Neural cell (in vitro differentiated cells): ENCODE measurements around the gene VGF. TPM values are rescaled to one million over a fixed set of nuclear protein-coding genes. Genes with fewer than 3 reads are reported as not detected.

ENCODE experiments used
- H2AFZ ChIP-seq: fragments of 200-600, 300-800 bp; sonication (generic), shearing (Covaris generic); 2 replicates; pipeline ENCODE4 v1.6.0; 2014; ENCODE audit warnings: low read depth, mild to moderate bottlenecking, antibody characterized with exemption, low read length, moderate library complexity
- H3F3A ChIP-seq: fragments of 200-600 bp; shearing (Covaris generic); 2 replicates; pipeline ENCODE4 v1.6.1; 2016; ENCODE audit warnings: mild to moderate bottlenecking, moderate library complexity, mixed read lengths, antibody characterized with exemption, low read length; ENCODE audit not compliant: insufficient read depth, poor library complexity, severe bottlenecking
- H3K27ac ChIP-seq: fragments of 200-600, 300-800 bp; sonication (generic), shearing (Covaris generic); 2 replicates; pipeline ENCODE4 v1.5.1; 2014; ENCODE audit warnings: mild to moderate bottlenecking, low read length, moderate library complexity
- H3K27me3 ChIP-seq: fragments of 300-800, 200-600 bp; sonication (generic), shearing (Covaris generic); 2 replicates; pipeline ENCODE4 v1.6.0; 2014; ENCODE audit warnings: mild to moderate bottlenecking, low read depth, low read length, moderate library complexity; ENCODE audit not compliant: insufficient read depth
- H3K36me3 ChIP-seq: fragments of 300-800, 200-600 bp; sonication (generic), shearing (Covaris generic); 2 replicates; pipeline ENCODE4 v1.5.1; 2014; ENCODE audit warnings: mild to moderate bottlenecking, antibody characterized with exemption, low read length, moderate library complexity; ENCODE audit not compliant: insufficient read depth
- H3K4me2 ChIP-seq: fragments of 300-800, 200-600 bp; sonication (generic), shearing (Covaris generic); 2 replicates; pipeline ENCODE4 v1.6.0; 2014; ENCODE audit warnings: mild to moderate bottlenecking, low read length
- H3K4me3 ChIP-seq: fragments of 300-800, 200-600 bp; sonication (generic), shearing (Covaris generic); 2 replicates; pipeline ENCODE4 v1.5.1; 2014; ENCODE audit warnings: mild to moderate bottlenecking, low read length, moderate library complexity
- H3K79me2 ChIP-seq: fragments of 200-600 bp; shearing (Covaris generic); replicated peaks from 2 replicates; pipeline ENCODE4 v1.6.0; 2014; ENCODE audit warnings: mild to moderate bottlenecking, low read length, moderate library complexity; ENCODE audit not compliant: insufficient read depth
- H3K9ac ChIP-seq: fragments of 300-800, 200-600 bp; sonication (generic), shearing (Covaris generic); 2 replicates; pipeline ENCODE4 v1.6.1; 2016; ENCODE audit warnings: mild to moderate bottlenecking, low read length, mixed read lengths
- H3K9me2 ChIP-seq: fragments of 200-600 bp; shearing (Covaris generic); 2 replicates; pipeline ENCODE4 v1.6.1; 2016; ENCODE audit warnings: mild to moderate bottlenecking, low read length, mixed read lengths; ENCODE audit not compliant: insufficient read depth
- H3K9me3 ChIP-seq: fragments of 200-600, 300-800 bp; sonication (generic), shearing (Covaris generic); 2 replicates; pipeline ENCODE4 v1.6.1; 2016; ENCODE audit warnings: mild to moderate bottlenecking, mixed run types, low read length, moderate library complexity, mixed read lengths
- H4K20me1 ChIP-seq: fragments of 200-600 bp; shearing (Covaris generic); 2 replicates; pipeline ENCODE4 v1.6.1; 2016; ENCODE audit warnings: mild to moderate bottlenecking, mixed run types; ENCODE audit not compliant: insufficient read depth
- EP300 ChIP-seq: fragments of 450-650 bp; conservative IDR thresholded peaks from 2 replicates; pipeline ENCODE4 v1.6.1; 2014; ENCODE audit warnings: antibody characterized with exemption, mild to moderate bottlenecking, moderate library complexity; ENCODE audit not compliant: poor library complexity, severe bottlenecking
- EZH2 ChIP-seq: fragments of 200-600, 300-800 bp; shearing (Covaris generic), sonication (generic); IDR thresholded peaks from 2 replicates; pipeline ENCODE4 v1.6.1; 2014; ENCODE audit warnings: antibody characterized with exemption, low read length, borderline replicate concordance, mild to moderate bottlenecking; ENCODE audit not compliant: insufficient read depth, poor library complexity, severe bottlenecking
- MXI1 ChIP-seq: fragments of 450-650 bp; conservative IDR thresholded peaks from 2 replicates; pipeline ENCODE4 v1.6.1; 2014; ENCODE audit warnings: antibody characterized with exemption, mild to moderate bottlenecking; ENCODE audit not compliant: poor library complexity, severe bottlenecking
- POLR2AphosphoS5 ChIP-seq: IDR thresholded peaks from 2 replicates; pipeline ENCODE4 v1.6.1; 2012
- RAD21 ChIP-seq: fragments of 450-650 bp; conservative IDR thresholded peaks from 2 replicates; pipeline ENCODE4 v1.6.1; 2014; ENCODE audit warnings: antibody characterized with exemption, mild to moderate bottlenecking, moderate library complexity
- SMC3 ChIP-seq: fragments of 450-650 bp; conservative IDR thresholded peaks from 2 replicates; pipeline ENCODE4 v1.6.1; 2014; ENCODE audit warnings: antibody characterized with exemption, mild to moderate bottlenecking, moderate library complexity; ENCODE audit not compliant: poor library complexity
- TAF1 ChIP-seq: IDR thresholded peaks from 2 replicates; pipeline ENCODE4 v1.6.1; 2012; ENCODE audit warnings: low read depth
- polyA plus RNA-seq: library from polyadenylated mRNA; depleted of rRNA; stranded (reverse); fragments of >200 nt; gene quantifications from 2 replicates; pipeline ENCODE4 v1.2.3, GENCODE V29; 2014
- TF ChIP-seq, protein P1 (sequence below): fragments of 450-650 bp; IDR thresholded peaks from 2 replicates; pipeline ENCODE4 v1.5.1; 2014; ENCODE audit warnings: antibody characterized with exemption, mild to moderate bottlenecking, moderate library complexity; ENCODE audit not compliant: poor library complexity, severe bottlenecking
- TF ChIP-seq, protein P2 (sequence below): IDR thresholded peaks from 2 replicates; pipeline ENCODE4 v1.6.1; 2012; ENCODE audit warnings: borderline replicate concordance

VGF gene
- polyA plus RNA-seq, 1 donor from 2014 or later, result 39.3 TPM

DNA sequence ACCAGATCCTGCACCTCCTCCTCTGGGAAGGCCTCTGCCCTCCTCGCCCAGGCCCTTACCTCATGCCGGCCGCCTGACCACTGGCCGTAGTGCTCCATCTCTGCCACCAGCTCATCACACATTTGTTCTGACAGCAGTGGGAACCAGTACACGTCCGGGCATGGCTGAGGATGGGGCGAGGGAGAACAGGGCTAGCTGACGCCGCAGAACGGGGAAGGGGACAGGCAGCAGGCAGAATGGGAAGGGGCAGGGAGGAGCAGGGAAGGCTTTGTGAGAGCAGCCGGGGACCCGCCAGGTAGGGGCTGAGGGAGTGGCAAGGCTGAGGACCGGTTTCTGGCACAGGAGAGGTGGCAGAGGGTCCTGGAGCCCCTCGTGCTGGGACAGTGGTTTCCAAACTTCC lies 43.4 kb upstream of the VGF start:
- H4K20me1 ChIP-seq, result no peaks in the 10 kb centered on the region
- no peaks in the 10 kb centered on the region for H3K79me2 ChIP-seq
- no peak overlapping the region for H3K9ac ChIP-seq
- no peak overlapping the region for H2AFZ ChIP-seq
- no peaks in the 10 kb centered on the region for H3K9me2 ChIP-seq
- no peaks in the 10 kb centered on the region for H3K9me3 ChIP-seq
- H3K27ac ChIP-seq, result no peak overlapping the region
- H3K4me2 ChIP-seq, result no peak overlapping the region
- no peaks in the 10 kb centered on the region for H3F3A ChIP-seq
- H3K27me3 ChIP-seq, result no peaks in the 10 kb centered on the region
- TF ChIP-seq SMC3, result no peak
- no peak for TF ChIP-seq RAD21
- TF ChIP-seq, protein P1, sequence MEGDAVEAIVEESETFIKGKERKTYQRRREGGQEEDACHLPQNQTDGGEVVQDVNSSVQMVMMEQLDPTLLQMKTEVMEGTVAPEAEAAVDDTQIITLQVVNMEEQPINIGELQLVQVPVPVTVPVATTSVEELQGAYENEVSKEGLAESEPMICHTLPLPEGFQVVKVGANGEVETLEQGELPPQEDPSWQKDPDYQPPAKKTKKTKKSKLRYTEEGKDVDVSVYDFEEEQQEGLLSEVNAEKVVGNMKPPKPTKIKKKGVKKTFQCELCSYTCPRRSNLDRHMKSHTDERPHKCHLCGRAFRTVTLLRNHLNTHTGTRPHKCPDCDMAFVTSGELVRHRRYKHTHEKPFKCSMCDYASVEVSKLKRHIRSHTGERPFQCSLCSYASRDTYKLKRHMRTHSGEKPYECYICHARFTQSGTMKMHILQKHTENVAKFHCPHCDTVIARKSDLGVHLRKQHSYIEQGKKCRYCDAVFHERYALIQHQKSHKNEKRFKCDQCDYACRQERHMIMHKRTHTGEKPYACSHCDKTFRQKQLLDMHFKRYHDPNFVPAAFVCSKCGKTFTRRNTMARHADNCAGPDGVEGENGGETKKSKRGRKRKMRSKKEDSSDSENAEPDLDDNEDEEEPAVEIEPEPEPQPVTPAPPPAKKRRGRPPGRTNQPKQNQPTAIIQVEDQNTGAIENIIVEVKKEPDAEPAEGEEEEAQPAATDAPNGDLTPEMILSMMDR, result no peak
- no peak for TF ChIP-seq MXI1
- TF ChIP-seq, protein P2, sequence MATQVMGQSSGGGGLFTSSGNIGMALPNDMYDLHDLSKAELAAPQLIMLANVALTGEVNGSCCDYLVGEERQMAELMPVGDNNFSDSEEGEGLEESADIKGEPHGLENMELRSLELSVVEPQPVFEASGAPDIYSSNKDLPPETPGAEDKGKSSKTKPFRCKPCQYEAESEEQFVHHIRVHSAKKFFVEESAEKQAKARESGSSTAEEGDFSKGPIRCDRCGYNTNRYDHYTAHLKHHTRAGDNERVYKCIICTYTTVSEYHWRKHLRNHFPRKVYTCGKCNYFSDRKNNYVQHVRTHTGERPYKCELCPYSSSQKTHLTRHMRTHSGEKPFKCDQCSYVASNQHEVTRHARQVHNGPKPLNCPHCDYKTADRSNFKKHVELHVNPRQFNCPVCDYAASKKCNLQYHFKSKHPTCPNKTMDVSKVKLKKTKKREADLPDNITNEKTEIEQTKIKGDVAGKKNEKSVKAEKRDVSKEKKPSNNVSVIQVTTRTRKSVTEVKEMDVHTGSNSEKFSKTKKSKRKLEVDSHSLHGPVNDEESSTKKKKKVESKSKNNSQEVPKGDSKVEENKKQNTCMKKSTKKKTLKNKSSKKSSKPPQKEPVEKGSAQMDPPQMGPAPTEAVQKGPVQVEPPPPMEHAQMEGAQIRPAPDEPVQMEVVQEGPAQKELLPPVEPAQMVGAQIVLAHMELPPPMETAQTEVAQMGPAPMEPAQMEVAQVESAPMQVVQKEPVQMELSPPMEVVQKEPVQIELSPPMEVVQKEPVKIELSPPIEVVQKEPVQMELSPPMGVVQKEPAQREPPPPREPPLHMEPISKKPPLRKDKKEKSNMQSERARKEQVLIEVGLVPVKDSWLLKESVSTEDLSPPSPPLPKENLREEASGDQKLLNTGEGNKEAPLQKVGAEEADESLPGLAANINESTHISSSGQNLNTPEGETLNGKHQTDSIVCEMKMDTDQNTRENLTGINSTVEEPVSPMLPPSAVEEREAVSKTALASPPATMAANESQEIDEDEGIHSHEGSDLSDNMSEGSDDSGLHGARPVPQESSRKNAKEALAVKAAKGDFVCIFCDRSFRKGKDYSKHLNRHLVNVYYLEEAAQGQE, result no peak
- no peak for TF ChIP-seq EZH2
- TF ChIP-seq EP300, result no peak
- no peak for TF ChIP-seq TAF1
- TF ChIP-seq POLR2AphosphoS5, result no peak
- no peak overlapping the region for H3K4me3 ChIP-seq
- H3K36me3 ChIP-seq, result no peaks in the 10 kb centered on the region

DNA sequence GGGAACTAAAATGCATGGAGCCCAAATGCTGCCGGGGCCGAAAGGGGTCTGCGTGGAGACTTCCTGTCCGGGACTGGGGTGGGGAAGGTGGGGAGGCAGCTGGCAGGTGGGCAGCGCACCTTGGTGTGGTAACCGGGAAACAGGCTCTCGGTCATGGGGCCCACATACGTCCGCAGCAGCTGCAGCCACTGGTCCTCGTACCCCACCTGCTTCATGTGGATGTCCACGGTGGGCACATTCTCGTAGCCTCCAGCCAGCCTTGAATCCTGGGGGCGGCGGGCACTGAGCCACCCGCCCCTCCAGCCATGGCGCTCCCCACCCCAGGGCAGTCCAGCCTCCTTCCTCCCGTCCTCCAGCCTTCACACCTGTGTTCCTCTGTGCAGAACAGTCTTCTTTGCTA lies 42.1 kb upstream of the VGF start:
- no peak overlapping the region for H3K4me3 ChIP-seq
- H2AFZ ChIP-seq, result no peak overlapping the region
- no peak overlapping the region for H3K9ac ChIP-seq
- peaks cover 11% of the 10 kb centered on the region for H3K27me3 ChIP-seq
- H3K79me2 ChIP-seq, result no peaks in the 10 kb centered on the region
- TF ChIP-seq SMC3, result no peak
- no peak for TF ChIP-seq RAD21
- TF ChIP-seq MXI1, result no peak
- TF ChIP-seq TAF1, result no peak
- TF ChIP-seq POLR2AphosphoS5, result no peak
- no peak for TF ChIP-seq EP300
- TF ChIP-seq, protein P2, result no peak
- TF ChIP-seq, protein P1, result no peak
- TF ChIP-seq EZH2, result no peak
- no peaks in the 10 kb centered on the region for H3F3A ChIP-seq
- H3K9me2 ChIP-seq, result no peaks in the 10 kb centered on the region
- no peaks in the 10 kb centered on the region for H3K9me3 ChIP-seq
- no peaks in the 10 kb centered on the region for H4K20me1 ChIP-seq
- no peak overlapping the region for H3K4me2 ChIP-seq
- no peak overlapping the region for H3K27ac ChIP-seq
- H3K36me3 ChIP-seq, result no peaks in the 10 kb centered on the region
